ENCODE data around the gene UPK3A.

The UPK3A gene

DNA sequence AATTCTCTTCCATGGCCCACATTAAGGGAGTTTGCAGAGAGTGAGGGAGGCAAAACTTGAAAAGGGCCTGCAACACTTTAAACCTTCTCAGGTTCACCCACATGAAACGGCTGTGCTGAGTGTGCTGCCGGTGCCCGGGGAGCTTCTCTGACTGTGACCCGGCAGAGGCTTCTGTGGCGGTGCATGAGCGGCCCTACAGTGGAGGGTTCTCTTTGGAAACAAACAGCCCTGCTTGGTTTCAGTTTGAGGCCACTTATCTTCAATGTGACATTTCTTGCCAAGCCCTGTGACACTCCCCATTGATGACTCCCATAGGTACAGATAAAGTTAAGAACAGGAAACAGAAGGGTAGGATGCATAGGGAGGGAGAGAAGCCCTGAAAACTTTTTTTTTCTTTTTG lies 56.7 kb downstream of the UPK3A start:
- DNase-seq (peak; percentile 32), ATAC-seq (ENCODE audit: insufficient read depth, low read depth) (peak; percentile 69)
- no peak overlapping the region for H3K9ac ChIP-seq (ENCODE audit: low read depth, low read length)

DNA sequence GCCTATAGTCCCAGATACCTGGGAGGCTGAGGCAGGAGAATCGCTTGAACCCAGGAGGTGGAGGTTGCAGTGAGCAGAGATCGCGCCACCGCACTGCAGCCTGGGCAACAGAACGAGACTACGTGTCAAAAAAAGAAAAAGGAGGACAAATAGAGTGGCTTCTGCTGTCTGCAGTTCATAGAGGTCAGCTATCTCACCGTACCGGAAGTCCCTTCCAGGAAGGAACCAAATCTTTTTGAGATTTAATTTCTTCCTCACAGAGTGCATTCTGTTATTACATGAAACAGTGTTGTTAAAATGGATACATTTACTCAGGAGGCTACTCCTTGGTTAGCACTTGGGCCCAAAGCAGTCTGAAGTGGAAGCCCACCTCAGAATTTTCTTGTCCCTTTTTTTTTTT lies 58.4 kb downstream of the UPK3A start:
- no peak overlapping the region for H3K27ac ChIP-seq (ENCODE audit: low read length)
- H2AFZ ChIP-seq (ENCODE audit: low read depth, low read length), result no peak overlapping the region
- ATAC-seq (ENCODE audit: insufficient read depth, low read depth), result no peak
- no peaks in the 10 kb centered on the region for H3K9me3 ChIP-seq (ENCODE audit: insufficient read depth, low read length, severe bottlenecking)
- H3K36me3 ChIP-seq (ENCODE audit: insufficient read depth, low read length), result peaks cover 31% of the 10 kb centered on the region
- no peak overlapping the region for H3K4me3 ChIP-seq (ENCODE audit: low read depth in 1 of 2, low read length in 2 of 2)
- H3K79me2 ChIP-seq (ENCODE audit: insufficient read depth, low read length), result no peaks in the 10 kb centered on the region
- H4K20me1 ChIP-seq (ENCODE audit: insufficient read depth, low read length), result no peaks in the 10 kb centered on the region
- H3K4me1 ChIP-seq (ENCODE audit: insufficient read depth, low read length), result no peaks in the 10 kb centered on the region
- H3K4me2 ChIP-seq (ENCODE audit: insufficient read depth, low read length), result no peak overlapping the region
- DNase-seq, result no peak
- TF ChIP-seq EZH2 (IDR thresholded peaks at IDR 0.05; ENCODE audit: borderline replicate concordance, low read depth, low read length, severe bottlenecking), result no peak
- TF ChIP-seq, protein P1, sequence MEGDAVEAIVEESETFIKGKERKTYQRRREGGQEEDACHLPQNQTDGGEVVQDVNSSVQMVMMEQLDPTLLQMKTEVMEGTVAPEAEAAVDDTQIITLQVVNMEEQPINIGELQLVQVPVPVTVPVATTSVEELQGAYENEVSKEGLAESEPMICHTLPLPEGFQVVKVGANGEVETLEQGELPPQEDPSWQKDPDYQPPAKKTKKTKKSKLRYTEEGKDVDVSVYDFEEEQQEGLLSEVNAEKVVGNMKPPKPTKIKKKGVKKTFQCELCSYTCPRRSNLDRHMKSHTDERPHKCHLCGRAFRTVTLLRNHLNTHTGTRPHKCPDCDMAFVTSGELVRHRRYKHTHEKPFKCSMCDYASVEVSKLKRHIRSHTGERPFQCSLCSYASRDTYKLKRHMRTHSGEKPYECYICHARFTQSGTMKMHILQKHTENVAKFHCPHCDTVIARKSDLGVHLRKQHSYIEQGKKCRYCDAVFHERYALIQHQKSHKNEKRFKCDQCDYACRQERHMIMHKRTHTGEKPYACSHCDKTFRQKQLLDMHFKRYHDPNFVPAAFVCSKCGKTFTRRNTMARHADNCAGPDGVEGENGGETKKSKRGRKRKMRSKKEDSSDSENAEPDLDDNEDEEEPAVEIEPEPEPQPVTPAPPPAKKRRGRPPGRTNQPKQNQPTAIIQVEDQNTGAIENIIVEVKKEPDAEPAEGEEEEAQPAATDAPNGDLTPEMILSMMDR (IDR thresholded peaks at IDR 0.05; ENCODE audit: borderline replicate concordance, extremely low read depth, low read length, poor library complexity, severe bottlenecking), result no peak
- no peaks in the 10 kb centered on the region for H3K27me3 ChIP-seq (ENCODE audit: insufficient read depth, low read length, poor library complexity)
- H3K9ac ChIP-seq (ENCODE audit: low read depth, low read length), result no peak overlapping the region

More for the DNA sequence above, 56.7 kb downstream of the UPK3A start:
- TF ChIP-seq, protein P1 (IDR thresholded peaks at IDR 0.05; ENCODE audit: borderline replicate concordance, extremely low read depth, low read length, poor library complexity, severe bottlenecking), result no peak
- no peak for TF ChIP-seq EZH2 (IDR thresholded peaks at IDR 0.05; ENCODE audit: borderline replicate concordance, low read depth, low read length, severe bottlenecking)
- Histone ChIP-seq H3K36me3 (ENCODE audit: insufficient read depth, low read length) (peaks cover 39% of the 10 kb centered on the region), H3K9me3 (ENCODE audit: insufficient read depth, low read length, severe bottlenecking) (no peaks in the 10 kb centered on the region), H3K27me3 (ENCODE audit: insufficient read depth, low read length, poor library complexity) (no peaks in the 10 kb centered on the region), H3K27ac (ENCODE audit: low read length) (no peak overlapping the region), H3K79me2 (ENCODE audit: insufficient read depth, low read length) (no peaks in the 10 kb centered on the region), H3K4me3 (ENCODE audit: low read depth in 1 of 2, low read length in 2 of 2) (no peak overlapping the region), H3K4me2 (ENCODE audit: insufficient read depth, low read length) (no peak overlapping the region), H3K4me1 (ENCODE audit: insufficient read depth, low read length) (no peaks in the 10 kb centered on the region), H4K20me1 (ENCODE audit: insufficient read depth, low read length) (no peaks in the 10 kb centered on the region), H2AFZ (ENCODE audit: low read depth, low read length) (no peak overlapping the region)

DNA sequence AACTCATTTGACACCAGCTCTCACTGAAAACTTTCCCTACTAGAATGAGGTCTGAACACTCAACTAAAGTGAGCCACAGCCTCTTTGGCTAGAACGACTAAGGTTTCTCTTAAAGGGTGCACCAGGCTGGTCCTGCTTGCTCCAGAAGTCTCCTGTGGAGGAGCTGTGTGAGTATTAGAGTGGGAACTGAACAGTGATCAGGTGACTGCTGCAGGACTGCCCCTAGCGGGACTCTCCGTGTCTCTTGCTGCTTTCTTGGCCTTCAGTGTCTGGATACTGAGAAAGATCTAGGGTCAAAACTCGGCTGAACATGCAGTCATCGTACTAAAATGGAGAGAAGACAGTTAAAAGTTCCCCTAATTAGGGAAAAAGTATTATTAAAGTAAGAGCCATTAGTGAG lies 59.6 kb downstream of the UPK3A start:
- DNase-seq (no peak), ATAC-seq (ENCODE audit: insufficient read depth, low read depth) (no peak)
- peaks cover 23% of the 10 kb centered on the region for H3K36me3 ChIP-seq (ENCODE audit: insufficient read depth, low read length)
- no peaks in the 10 kb centered on the region for H3K27me3 ChIP-seq (ENCODE audit: insufficient read depth, low read length, poor library complexity)
- no peak overlapping the region for H3K27ac ChIP-seq (ENCODE audit: low read length)
- no peaks in the 10 kb centered on the region for H4K20me1 ChIP-seq (ENCODE audit: insufficient read depth, low read length)
- H3K9ac ChIP-seq (ENCODE audit: low read depth, low read length), result no peak overlapping the region
- H2AFZ ChIP-seq (ENCODE audit: low read depth, low read length), result no peak overlapping the region
- H3K4me3 ChIP-seq (ENCODE audit: low read depth in 1 of 2, low read length in 2 of 2), result no peak overlapping the region
- TF ChIP-seq, protein P1 (IDR thresholded peaks at IDR 0.05; ENCODE audit: borderline replicate concordance, extremely low read depth, low read length, poor library complexity, severe bottlenecking), result no peak
- TF ChIP-seq EZH2 (IDR thresholded peaks at IDR 0.05; ENCODE audit: borderline replicate concordance, low read depth, low read length, severe bottlenecking), result no peak
- no peaks in the 10 kb centered on the region for H3K9me3 ChIP-seq (ENCODE audit: insufficient read depth, low read length, severe bottlenecking)
- no peaks in the 10 kb centered on the region for H3K79me2 ChIP-seq (ENCODE audit: insufficient read depth, low read length)
- no peak overlapping the region for H3K4me2 ChIP-seq (ENCODE audit: insufficient read depth, low read length)
- H3K4me1 ChIP-seq (ENCODE audit: insufficient read depth, low read length), result no peaks in the 10 kb centered on the region

All from DND-41 (cell line).